GM12878 (cell line): ENCODE results near the gene PHACTR3. TPM values are rescaled to one million over a fixed set of nuclear protein-coding genes. Genes with fewer than 3 reads are reported as not detected.

ENCODE experiments used
- ATAC-seq: fragments of 200-7000 bp; cut with Tn5 transposase; 3 replicates; pipeline ENCODE4 v1.9.1; 2020; ENCODE audit warnings: mild to moderate bottlenecking, moderate library complexity
- BruUV-seq: library from RNA; stranded (reverse); fragments of 400-500 nt; replicated peaks from 2 replicates; lab custom pipeline; 2021; lab: Mats Ljungman, UMichigan
- CTCF ChIA-PET: fragments of 300-600 bp; sonication (Branson Sonifier 250); formaldehyde crosslinking; extraction: SDS; loops from one replicate; lab custom pipeline; 2021; ENCODE audit warnings: inconsistent platforms; lab: Yijun Ruan, JAX
- POLR2A ChIA-PET: fragments of 350-600 bp; formaldehyde crosslinking; extraction: SDS; loops from one replicate; lab custom pipeline; 2021; ENCODE audit warnings: inconsistent platforms; lab: Charles Lee
- RAD21 ChIA-PET: fragments of 300-600 bp; sonication (Branson Sonifier 250); formaldehyde crosslinking; loops from one replicate; lab custom pipeline; 2023; ENCODE audit warnings: antibody characterized with exemption; ENCODE audit not compliant: unreplicated experiment; lab: Charles Lee
- SMC1A ChIA-PET: fragments of 300-600 bp; sonication (Branson Sonifier 250); formaldehyde crosslinking; loops from one replicate; lab custom pipeline; 2023; ENCODE audit not compliant: unreplicated experiment, uncharacterized antibody; lab: Charles Lee
- DNase-seq: peaks from one replicate; pipeline ENCODE4 v3.0.0-alpha.2; 2011; ENCODE audit warnings: low read depth, low spot score
- FAIRE-seq: peaks from 3 replicates; lab custom pipeline; 2011; peaks lifted over from hg19 to GRCh38; lab: Jason Lieb, UNC
- H2AFZ ChIP-seq: 2 replicates; pipeline ENCODE4 v1.6.0; 2011; ENCODE audit warnings: low read depth, low read length, control low read depth; ENCODE audit not compliant: control insufficient read depth
- H3K27ac ChIP-seq: 2 replicates; pipeline ENCODE4 v1.5.1; 2011; ENCODE audit warnings: control low read depth; ENCODE audit not compliant: control insufficient read depth, insufficient read depth
- H3K27me3 ChIP-seq, 2 experiments: replicated peaks in 1 of 2; 2 replicates each; pipeline versions ENCODE4 v1.6.0 to v1.6.1; 2011; ENCODE audit warnings: low read length in 1 of 2; ENCODE audit not compliant: control insufficient read depth in 2 of 2, insufficient read depth in 2 of 2
- H3K36me3 ChIP-seq, 2 experiments: 2 replicates each; pipeline ENCODE4 v1.5.1; 2011; ENCODE audit warnings: low read length in 1 of 2; ENCODE audit not compliant: control insufficient read depth in 2 of 2, insufficient read depth in 2 of 2
- H3K4me1 ChIP-seq: 2 replicates; pipeline ENCODE4 v1.6.1; 2011; ENCODE audit warnings: mild to moderate bottlenecking, low read length, moderate library complexity, mixed read lengths; ENCODE audit not compliant: control insufficient read depth, insufficient read depth
- H3K4me2 ChIP-seq: 2 replicates; pipeline ENCODE4 v1.6.0; 2011; ENCODE audit warnings: control low read depth; ENCODE audit not compliant: control insufficient read depth, insufficient read depth
- H3K4me3 ChIP-seq: fragments of 200-600 bp; sonication (generic); 2 replicates; pipeline ENCODE4 v1.5.1; 2016
- H3K79me2 ChIP-seq: 2 replicates; pipeline ENCODE4 v1.6.0; 2011; ENCODE audit warnings: low read length; ENCODE audit not compliant: control insufficient read depth, insufficient read depth
- H3K9ac ChIP-seq: 2 replicates; pipeline ENCODE4 v1.8.0; 2011; ENCODE audit warnings: low read length, control low read depth, mixed read lengths; ENCODE audit not compliant: control insufficient read depth, insufficient read depth
- H3K9me3 ChIP-seq: replicated peaks from 3 replicates; pipeline ENCODE4 v1.5.1; 2011; ENCODE audit warnings: mild to moderate bottlenecking, low read length; ENCODE audit not compliant: control insufficient read depth, insufficient read depth
- H4K20me1 ChIP-seq: 2 replicates; pipeline ENCODE4 v1.6.0; 2011; ENCODE audit not compliant: control insufficient read depth, insufficient read depth
- E2F4 ChIP-seq: IDR thresholded peaks from 2 replicates; pipeline ENCODE4 v1.6.1; 2012; ENCODE audit warnings: low read depth, low read length, improper control_type of control experiment
- ESRRA ChIP-seq: IDR thresholded peaks from 2 replicates; pipeline ENCODE4 v1.6.1; 2012; ENCODE audit warnings: mild to moderate bottlenecking, low read length, improper control_type of control experiment
- FOXK2 ChIP-seq: fragments of 450-650 bp; IDR thresholded peaks from 2 replicates; pipeline ENCODE4 v1.6.1; 2017; ENCODE audit warnings: mild to moderate bottlenecking, moderate library complexity
- PAX8 ChIP-seq: fragments of 450-650 bp; IDR thresholded peaks from 2 replicates; pipeline ENCODE4 v1.6.1; 2017; ENCODE audit warnings: mild to moderate bottlenecking, moderate library complexity
- SP1 ChIP-seq: IDR thresholded peaks from one replicate; pipeline ENCODE4 v1.6.1; 2011; ENCODE audit warnings: low read depth, low read length
- SPI1 ChIP-seq: IDR thresholded peaks from 2 replicates; pipeline ENCODE4 v1.6.1; 2011; ENCODE audit warnings: low read depth, mild to moderate bottlenecking, low read length, moderate library complexity, borderline replicate concordance; ENCODE audit not compliant: insufficient read depth
- WGBS: methylation state at CpG from one replicate; pipeline ENCODE4 v1.1.6; 2016; ENCODE audit warnings: low lambda C conversion rate; ENCODE audit not compliant: insufficient replicate concordance, insufficient coverage; ENCODE audit errors: missing lambda C conversion rate; 5-methylcytosine and 5-hydroxymethylcytosine counted together
- in situ Hi-C: fragments of 300-500 bp; cut with MboI; formaldehyde crosslinking; loops from 9 replicates; pipeline ENCODE4 v1.14.3; 2018; ENCODE audit warnings: mixed read lengths
- intact Hi-C: fragments of 100-400 bp; cut with micrococcal nuclease; formaldehyde crosslinking; loops from one replicate; pipeline ENCODE4 v1.14.2; 2022; ENCODE audit not compliant: unreplicated experiment
- polyA plus RNA-seq, 11 experiments: library from polyadenylated mRNA; depleted of rRNA in 4 of 11; unstranded in 6 of 11; stranded (reverse) in 5 of 11; fragments of >200 nt; fragmentation: Nextera tagmentation in 4 of 11; fragmentation: Illumina TruSeq in 1 of 11; extraction: Ambion mirVana in 4 of 11; extraction: Trizol in 1 of 11; gene quantifications; 1 replicate in 1 of 11; 2 replicates in 10 of 11; pipeline versions ENCODE4 v1.2.1 to v1.2.3, GENCODE V29; 2011 to 2016; ENCODE audit warnings: inconsistent platforms in 2 of 11, missing spikeins in 2 of 11, low read depth in 1 of 11
- total RNA-seq, 4 experiments: library from RNA; depleted of rRNA in 3 of 4; stranded (reverse); fragments of >200 nt in 3 of 4; fragmentation: Illumina TruSeq in 1 of 4; extraction: Trizol in 1 of 4; gene quantifications; 2 replicates each; pipeline versions ENCODE4 v1.2.1 to v1.2.3, GENCODE V29; 2013 to 2021
- TF ChIP-seq, protein P1 (sequence below): IDR thresholded peaks from 2 replicates; pipeline ENCODE4 v1.6.1; 2011; ENCODE audit warnings: borderline replicate concordance, low read depth, mild to moderate bottlenecking, moderate library complexity, low read length; ENCODE audit not compliant: insufficient read depth, poor library complexity, severe bottlenecking

Gene PHACTR3
- total and polyA plus RNA-seq, 10 of the 15 experiments (the other 5 are each of a cell fraction or from before 2014, with no cell fraction given), result 0.17 to 2.7 (median 0.27) TPM; not detected in 1

- Histone ChIP-seq H3K27ac (no peak overlapping the region), H3K4me3 (no peak overlapping the region), H3K9me3 (no peaks in the 10 kb centered on the region; the same call in 2 of the 3 replicates), H3K27me3 (no peaks in the 10 kb centered on the region), H3K4me2 (no peak overlapping the region), H2AFZ (no peak overlapping the region), H3K9ac (no peak overlapping the region), H4K20me1 (no peaks in the 10 kb centered on the region)
- in situ Hi-C loops, result no loop called here
- 34% methylated on average over 5 of the region's 5 CpGs for WGBS
- ChIA-PET POLR2A (no interaction called here), SMC1A (no interaction called here), RAD21 (no interaction called here)
- BruUV-seq, result no TSS peak
- ATAC-seq, result no peak
- intact Hi-C loops, result no loop called here
- no peak for TF ChIP-seq SPI1
- TF ChIP-seq ESRRA, result no peak
- no peak for TF ChIP-seq SP1
- no peak for TF ChIP-seq E2F4
- TF ChIP-seq, protein P1, sequence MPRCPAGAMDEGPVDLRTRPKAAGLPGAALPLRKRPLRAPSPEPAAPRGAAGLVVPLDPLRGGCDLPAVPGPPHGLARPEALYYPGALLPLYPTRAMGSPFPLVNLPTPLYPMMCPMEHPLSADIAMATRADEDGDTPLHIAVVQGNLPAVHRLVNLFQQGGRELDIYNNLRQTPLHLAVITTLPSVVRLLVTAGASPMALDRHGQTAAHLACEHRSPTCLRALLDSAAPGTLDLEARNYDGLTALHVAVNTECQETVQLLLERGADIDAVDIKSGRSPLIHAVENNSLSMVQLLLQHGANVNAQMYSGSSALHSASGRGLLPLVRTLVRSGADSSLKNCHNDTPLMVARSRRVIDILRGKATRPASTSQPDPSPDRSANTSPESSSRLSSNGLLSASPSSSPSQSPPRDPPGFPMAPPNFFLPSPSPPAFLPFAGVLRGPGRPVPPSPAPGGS, result no peak
- TF ChIP-seq FOXK2, result no peak
- no peak for TF ChIP-seq PAX8
- TF ChIP-seq, all 136 proteins: peak for 0
- FAIRE-seq (no peak), DNase-seq (no peak)
- no peaks in the 10 kb centered on the region for H3K36me3 ChIP-seq
- no peaks in the 10 kb centered on the region for H3K79me2 ChIP-seq
- CTCF ChIA-PET, result no interaction called here
- no peaks in the 10 kb centered on the region for H3K4me1 ChIP-seq
Measured at GRCh38 chr20:59703046-59703445, 98.7 kb downstream of the PHACTR3 start.
